ENCODE results near the gene LBX2. TPM values are rescaled to one million over a fixed set of nuclear protein-coding genes. Genes with fewer than 3 reads are reported as not detected.
A peak's percentile ranks its signal among the peaks of the same experiment; 100 is the strongest.

Gene LBX2
- total RNA-seq, 1 experiment from 2014 or later = 11.4 TPM

DNA sequence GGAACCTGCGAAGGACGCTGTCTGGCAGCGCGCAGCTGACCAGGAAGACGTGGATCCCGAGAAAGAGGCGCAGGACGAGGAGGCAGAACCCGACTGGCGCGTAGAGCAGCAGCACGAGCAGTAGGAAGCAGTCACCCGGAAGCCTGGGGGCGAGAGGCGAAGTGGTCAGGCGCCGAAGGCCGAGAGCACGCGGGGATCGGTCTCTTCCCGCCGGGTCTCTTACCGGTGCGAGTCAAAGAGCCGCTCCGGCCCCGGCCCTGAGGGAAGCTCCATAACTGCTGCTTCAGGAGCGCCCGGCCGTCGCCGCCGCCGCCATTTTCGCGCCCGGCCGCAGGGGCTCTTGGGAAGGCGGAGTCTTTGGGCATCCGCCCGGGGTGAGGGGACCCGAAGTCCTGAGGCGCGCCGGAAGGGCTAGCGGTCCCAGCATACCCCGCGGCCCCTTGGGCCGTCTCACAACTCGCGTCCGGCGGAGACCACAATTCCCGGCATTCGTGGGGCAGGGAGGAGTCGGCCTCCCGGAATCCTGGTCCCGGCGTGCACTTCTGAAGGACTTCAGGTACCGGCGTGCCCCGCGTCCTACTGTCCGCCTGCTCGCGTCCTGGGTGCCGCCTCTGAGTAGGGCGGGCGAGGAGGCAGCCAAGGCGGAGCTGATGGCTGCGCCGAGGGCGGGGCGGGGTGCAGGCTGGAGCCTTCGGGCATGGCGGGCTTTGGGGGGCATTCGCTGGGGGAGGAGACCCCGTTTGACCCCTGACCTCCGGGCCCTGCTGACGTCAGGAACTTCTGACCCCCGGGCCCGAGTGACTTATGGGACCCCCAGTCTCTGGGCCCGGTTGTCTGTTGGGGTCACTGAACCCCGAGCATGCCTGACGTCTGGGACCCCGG, 30.2 kb upstream of the LBX2 start, which contains the start of the genes AUP1 and HTRA2:
TSS of gene AUP1 (minus strand) at position 350 of the 882 bp plus-strand sequence. CDS start at position 273, 77 bp downstream.
TSS of gene HTRA2 (plus strand) at position 577 of the 882 bp plus-strand sequence. CDS start at position 651, 74 bp downstream.
- Mint-ChIP-seq H3K27ac (ENCODE audit: unreplicated experiment) (peak within 1 kb of the TSS; percentile 99), H3K4me3 (ENCODE audit: unreplicated experiment) (peak within 1 kb of the TSS; percentile 99), H3K36me3 (ENCODE audit: insufficient read depth, unreplicated experiment) (peaks cover 46% of the 10 kb centered on the region), H3K27me3 (ENCODE audit: insufficient read depth, unreplicated experiment) (no peaks in the 10 kb centered on the region), H3K9me3 (ENCODE audit: unreplicated experiment) (no peaks in the 10 kb centered on the region), H3K4me1 (ENCODE audit: low read depth, unreplicated experiment) (peaks cover 18% of the 10 kb centered on the region)
- Histone ChIP-seq H3K27me3 (replicated peaks; ENCODE audit: control insufficient read depth, insufficient read depth, low read length) (no peaks in the 10 kb centered on the region), H3K9me3 (no peaks in the 10 kb centered on the region), H3K4me1 (peaks cover 6% of the 10 kb centered on the region), H3K4me3 (ENCODE audit: low read depth, low read length) (peak within 1 kb of the TSS; percentile 78), H3K36me3 (ENCODE audit: control insufficient read depth, insufficient read depth, low read length) (peaks cover 9% of the 10 kb centered on the region)
- peak; percentile 99 for DNase-seq
- CTCF ChIA-PET = interaction anchor here (0.8 to 1.7 kb wide), 6 partner anchors 15 to 68 kb away, joined by 3 to 7 read pairs (median 4); partner anchors contain the start of genes CCDC142 and TTC31
- BruUV-seq (replicated peaks) = no TSS peak
- TF ChIP-seq, protein P1, sequence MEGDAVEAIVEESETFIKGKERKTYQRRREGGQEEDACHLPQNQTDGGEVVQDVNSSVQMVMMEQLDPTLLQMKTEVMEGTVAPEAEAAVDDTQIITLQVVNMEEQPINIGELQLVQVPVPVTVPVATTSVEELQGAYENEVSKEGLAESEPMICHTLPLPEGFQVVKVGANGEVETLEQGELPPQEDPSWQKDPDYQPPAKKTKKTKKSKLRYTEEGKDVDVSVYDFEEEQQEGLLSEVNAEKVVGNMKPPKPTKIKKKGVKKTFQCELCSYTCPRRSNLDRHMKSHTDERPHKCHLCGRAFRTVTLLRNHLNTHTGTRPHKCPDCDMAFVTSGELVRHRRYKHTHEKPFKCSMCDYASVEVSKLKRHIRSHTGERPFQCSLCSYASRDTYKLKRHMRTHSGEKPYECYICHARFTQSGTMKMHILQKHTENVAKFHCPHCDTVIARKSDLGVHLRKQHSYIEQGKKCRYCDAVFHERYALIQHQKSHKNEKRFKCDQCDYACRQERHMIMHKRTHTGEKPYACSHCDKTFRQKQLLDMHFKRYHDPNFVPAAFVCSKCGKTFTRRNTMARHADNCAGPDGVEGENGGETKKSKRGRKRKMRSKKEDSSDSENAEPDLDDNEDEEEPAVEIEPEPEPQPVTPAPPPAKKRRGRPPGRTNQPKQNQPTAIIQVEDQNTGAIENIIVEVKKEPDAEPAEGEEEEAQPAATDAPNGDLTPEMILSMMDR (IDR thresholded peaks at IDR 0.05; ENCODE audit: insufficient read depth in 1 of 2, low read depth in 1 of 2, low read length in 1 of 2, severe bottlenecking in 1 of 2, unreplicated experiment in 1 of 2) = no peak
- intact Hi-C loops (cut with micrococcal nuclease; ENCODE audit: unreplicated experiment) = loop anchor here (1.0 to 2.0 kb wide), 7 partner anchors 13 to 75 kb away; partner anchors contain the start of genes INO80B, MRPL53, PCGF1 and TTC31
- POLR2A ChIA-PET = interaction anchor here (0.5 to 2.0 kb wide), 9 partner anchors 9 to 330 kb away, joined by 3 to 7 read pairs (median 4); partner anchors contain the start of genes CCDC142, PCGF1, TTC31 and WBP1

DNA sequence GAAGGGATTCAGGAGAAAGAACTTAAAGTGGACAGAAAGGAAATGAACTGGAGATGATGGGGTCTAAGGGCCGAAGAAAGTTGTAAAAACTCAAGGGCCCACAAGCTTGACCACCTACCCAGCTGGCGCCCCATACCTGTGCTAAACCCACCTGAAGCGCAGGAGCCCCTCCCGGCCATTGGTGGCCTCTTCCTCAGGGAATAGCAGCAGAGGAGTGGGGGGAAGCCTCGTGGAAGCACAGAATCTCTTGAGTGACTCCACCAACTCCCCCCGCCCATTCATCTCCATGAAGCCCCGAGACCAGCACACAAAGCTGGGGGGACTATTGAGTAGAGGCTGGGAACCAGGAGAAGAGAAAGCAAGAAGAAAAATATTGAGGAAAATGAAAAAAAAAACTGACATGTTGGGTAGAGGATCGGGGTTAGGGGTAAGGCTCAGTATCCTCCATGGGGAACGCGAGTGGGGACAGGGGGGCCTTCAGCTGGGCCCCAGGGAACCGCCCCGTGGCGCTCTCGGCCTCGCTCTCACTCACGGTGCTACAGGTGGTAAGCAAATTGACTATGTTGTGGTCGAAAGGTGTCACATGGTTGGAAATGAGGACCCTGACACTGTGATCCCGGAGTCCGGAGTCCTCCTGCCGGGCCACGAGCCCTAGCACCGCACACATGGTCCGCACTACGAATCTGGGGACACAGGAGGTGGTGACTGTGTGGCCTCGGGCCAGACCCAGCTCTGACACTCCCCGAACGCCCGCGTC, 29.4 kb upstream of the LBX2 start:
- H3K36me3 ChIP-seq (ENCODE audit: control insufficient read depth, insufficient read depth, low read length) = peaks cover 9% of the 10 kb centered on the region
- H3K27me3 ChIP-seq (replicated peaks; ENCODE audit: control insufficient read depth, insufficient read depth, low read length) = no peaks in the 10 kb centered on the region
- peak overlapping the region; percentile 99 for H3K27ac Mint-ChIP-seq (ENCODE audit: unreplicated experiment)
- H3K36me3 Mint-ChIP-seq (ENCODE audit: insufficient read depth, unreplicated experiment) = peaks cover 46% of the 10 kb centered on the region
- H3K27me3 Mint-ChIP-seq (ENCODE audit: insufficient read depth, unreplicated experiment) = no peaks in the 10 kb centered on the region
- H3K9me3 Mint-ChIP-seq (ENCODE audit: unreplicated experiment) = no peaks in the 10 kb centered on the region
- peak overlapping the region; percentile 99 for H3K4me3 Mint-ChIP-seq (ENCODE audit: unreplicated experiment)
- H3K4me1 Mint-ChIP-seq (ENCODE audit: low read depth, unreplicated experiment) = peaks cover 18% of the 10 kb centered on the region
- H3K4me3 ChIP-seq (ENCODE audit: low read depth, low read length) = peak overlapping the region; percentile 78
- H3K9me3 ChIP-seq = no peaks in the 10 kb centered on the region
- peaks cover 6% of the 10 kb centered on the region for H3K4me1 ChIP-seq
- no peak for DNase-seq
- ChIA-PET CTCF (interaction anchor here (0.8 to 1.4 kb wide), 4 partner anchors 16 to 67 kb away, joined by 3 to 4 read pairs (median 3); no protein-coding TSS in a partner anchor), POLR2A (interaction anchor here (1.4 kb wide), 2 partner anchors 20 to 71 kb away, joined by 5 read pairs; partner anchors contain the start of gene WBP1)
- TF ChIP-seq, protein P1 (IDR thresholded peaks at IDR 0.05; ENCODE audit: insufficient read depth in 1 of 2, low read depth in 1 of 2, low read length in 1 of 2, severe bottlenecking in 1 of 2, unreplicated experiment in 1 of 2) = no peak
- intact Hi-C loops (cut with micrococcal nuclease; ENCODE audit: unreplicated experiment) = loop anchor here (1.0 to 2.0 kb wide), 7 partner anchors 12 to 74 kb away; partner anchors contain the start of genes INO80B, MRPL53, PCGF1 and TTC31
- BruUV-seq (replicated peaks) = no TSS peak
